ENCODE data around the gene SULT2B1.

GRCh38 chr19:48645620-48646000, 93.6 kb downstream of the SULT2B1 start:
- TF ChIP-seq POLR2A (IDR thresholded peaks at IDR 0.05; ENCODE audit: low read length) (no peak), GATA1 (IDR thresholded peaks at IDR 0.05; ENCODE audit: low read depth, low read length) (no peak)

Data from erythroblast (primary cell).